ENCODE data around the gene RPRD2.

GRCh38 chr1:150514260-150514659 is 150.3 kb downstream of the RPRD2 start:
- no peak for TF ChIP-seq GATA3 (IDR thresholded peaks at IDR 0.05; ENCODE audit: low read depth, low read length)
- TF ChIP-seq GATA2 (IDR thresholded peaks at IDR 0.05; ENCODE audit: low read depth, low read length), result no peak
